Measurements from ENCODE around the gene DTNA. TPM values are rescaled to one million over a fixed set of nuclear protein-coding genes. Genes with fewer than 3 reads are reported as not detected.
"Not testable (repeated sequence)": the region's sequence is repeated elsewhere in the genome, so short reads cannot be mapped to it uniquely, and the experiment has no call there.

Gene DTNA
- 10.1 and 11.5 TPM in 2 replicates for total RNA-seq

- peak within 1 kb of the TSS; percentile 70 for H3K4me3 ChIP-seq (ENCODE audit: insufficient read depth, low read length)
- H2AFZ ChIP-seq (ENCODE audit: low read length): peak within 1 kb of the TSS; percentile 49
- peak within 1 kb of the TSS; percentile 84 for H3K4me2 ChIP-seq (ENCODE audit: insufficient read depth, low read length)
- H3K36me3 ChIP-seq (ENCODE audit: insufficient read depth, low read length): no peaks in the 10 kb centered on the region
- no peak for TF ChIP-seq CTCF (IDR thresholded peaks at IDR 0.05; ENCODE audit: extremely low read depth, low read depth, low read length)
- no peaks in the 10 kb centered on the region for H3K27me3 ChIP-seq (ENCODE audit: insufficient read depth, low read length)
- DNase-seq (ENCODE audit: insufficient read length, low spot score, missing footprints): no peak
- no peaks in the 10 kb centered on the region for H3K79me2 ChIP-seq (ENCODE audit: insufficient read depth, low read length)
- peak within 1 kb of the TSS; percentile 95 for H3K27ac ChIP-seq (ENCODE audit: low read depth, low read length)
- H4K20me1 ChIP-seq (ENCODE audit: insufficient read depth, low read length): no peaks in the 10 kb centered on the region
- no peaks in the 10 kb centered on the region for H3K9me3 ChIP-seq (ENCODE audit: low read depth, low read length)
- peaks cover 44% of the 10 kb centered on the region for H3K4me1 ChIP-seq (ENCODE audit: insufficient read depth, low read length)
Observed at GRCh38 chr18:34709750-34710441, at the start of gene DTNA. Gene DTNA, plus strand, starts transcription at chr18:34710298. Its CDS starts 45,679 bp downstream, at chr18:34755977.

- Histone ChIP-seq H3K4me1 (ENCODE audit: insufficient read depth, low read length) (peaks cover 22% of the 10 kb centered on the region), H3K27me3 (ENCODE audit: insufficient read depth, low read length) (no peaks in the 10 kb centered on the region), H3K9me3 (ENCODE audit: low read depth, low read length) (no peaks in the 10 kb centered on the region), H4K20me1 (ENCODE audit: insufficient read depth, low read length) (no peaks in the 10 kb centered on the region), H3K4me2 (ENCODE audit: insufficient read depth, low read length) (no peak overlapping the region), H3K79me2 (ENCODE audit: insufficient read depth, low read length) (no peaks in the 10 kb centered on the region), H2AFZ (ENCODE audit: low read length) (no peak overlapping the region), H3K4me3 (ENCODE audit: insufficient read depth, low read length) (no peak overlapping the region), H3K36me3 (ENCODE audit: insufficient read depth, low read length) (no peaks in the 10 kb centered on the region), H3K27ac (ENCODE audit: low read depth, low read length) (peak overlapping the region; percentile 75)
- TF ChIP-seq CTCF (IDR thresholded peaks at IDR 0.05; ENCODE audit: extremely low read depth, low read depth, low read length): no peak
- no peak for DNase-seq (ENCODE audit: insufficient read length, low spot score, missing footprints)
Observed at GRCh38 chr18:34660572-34660971, 49.5 kb upstream of the DTNA start.

GRCh38 chr18:34661464-34662087 lies 48.5 kb upstream of the DTNA start:
- H4K20me1 ChIP-seq (ENCODE audit: insufficient read depth, low read length): no peaks in the 10 kb centered on the region
- H2AFZ ChIP-seq (ENCODE audit: low read length): peak overlapping the region; percentile 82
- no peak overlapping the region for H3K4me2 ChIP-seq (ENCODE audit: insufficient read depth, low read length)
- no peak overlapping the region for H3K4me3 ChIP-seq (ENCODE audit: insufficient read depth, low read length)
- DNase-seq (ENCODE audit: insufficient read length, low spot score, missing footprints): peak; percentile 42
- peaks cover 19% of the 10 kb centered on the region for H3K4me1 ChIP-seq (ENCODE audit: insufficient read depth, low read length)
- H3K27ac ChIP-seq (ENCODE audit: low read depth, low read length): no peak overlapping the region
- no peaks in the 10 kb centered on the region for H3K9me3 ChIP-seq (ENCODE audit: low read depth, low read length)
- TF ChIP-seq CTCF (IDR thresholded peaks at IDR 0.05; ENCODE audit: extremely low read depth, low read depth, low read length): peak; percentile 92
- no peaks in the 10 kb centered on the region for H3K79me2 ChIP-seq (ENCODE audit: insufficient read depth, low read length)
- H3K36me3 ChIP-seq (ENCODE audit: insufficient read depth, low read length): no peaks in the 10 kb centered on the region
- H3K27me3 ChIP-seq (ENCODE audit: insufficient read depth, low read length): no peaks in the 10 kb centered on the region

GRCh38 chr18:34676816-34677574 lies 33.1 kb upstream of the DTNA start:
- Histone ChIP-seq H3K27me3 (ENCODE audit: insufficient read depth, low read length) (no peaks in the 10 kb centered on the region), H4K20me1 (ENCODE audit: insufficient read depth, low read length) (no peaks in the 10 kb centered on the region), H3K36me3 (ENCODE audit: insufficient read depth, low read length) (no peaks in the 10 kb centered on the region), H3K79me2 (ENCODE audit: insufficient read depth, low read length) (no peaks in the 10 kb centered on the region), H2AFZ (ENCODE audit: low read length) (no peak overlapping the region), H3K4me1 (ENCODE audit: insufficient read depth, low read length) (no peaks in the 10 kb centered on the region), H3K9me3 (ENCODE audit: low read depth, low read length) (no peaks in the 10 kb centered on the region), H3K4me3 (ENCODE audit: insufficient read depth, low read length) (no peak overlapping the region), H3K27ac (ENCODE audit: low read depth, low read length) (no peak overlapping the region), H3K4me2 (ENCODE audit: insufficient read depth, low read length) (no peak overlapping the region)
- TF ChIP-seq CTCF (IDR thresholded peaks at IDR 0.05; ENCODE audit: extremely low read depth, low read depth, low read length): no peak
- DNase-seq (ENCODE audit: insufficient read length, low spot score, missing footprints): no peak

GRCh38 chr18:34689750-34690149 lies 20.3 kb upstream of the DTNA start:
- not testable (repeated sequence) for H2AFZ ChIP-seq (ENCODE audit: low read length); H3K4me1 ChIP-seq (ENCODE audit: insufficient read depth, low read length); H3K79me2 ChIP-seq (ENCODE audit: insufficient read depth, low read length); H3K4me2 ChIP-seq (ENCODE audit: insufficient read depth, low read length); H3K36me3 ChIP-seq (ENCODE audit: insufficient read depth, low read length); H4K20me1 ChIP-seq (ENCODE audit: insufficient read depth, low read length); H3K27ac ChIP-seq (ENCODE audit: low read depth, low read length); DNase-seq (ENCODE audit: insufficient read length, low spot score, missing footprints); H3K9me3 ChIP-seq (ENCODE audit: low read depth, low read length); H3K27me3 ChIP-seq (ENCODE audit: insufficient read depth, low read length); H3K4me3 ChIP-seq (ENCODE audit: insufficient read depth, low read length)
